ENCODE data around the gene QSOX1. TPM values are rescaled to one million over a fixed set of nuclear protein-coding genes. Genes with fewer than 3 reads are reported as not detected.

QSOX1 gene
- total and polyA plus RNA-seq, 8 donors = 145 to 482 (median 190) TPM

DNA sequence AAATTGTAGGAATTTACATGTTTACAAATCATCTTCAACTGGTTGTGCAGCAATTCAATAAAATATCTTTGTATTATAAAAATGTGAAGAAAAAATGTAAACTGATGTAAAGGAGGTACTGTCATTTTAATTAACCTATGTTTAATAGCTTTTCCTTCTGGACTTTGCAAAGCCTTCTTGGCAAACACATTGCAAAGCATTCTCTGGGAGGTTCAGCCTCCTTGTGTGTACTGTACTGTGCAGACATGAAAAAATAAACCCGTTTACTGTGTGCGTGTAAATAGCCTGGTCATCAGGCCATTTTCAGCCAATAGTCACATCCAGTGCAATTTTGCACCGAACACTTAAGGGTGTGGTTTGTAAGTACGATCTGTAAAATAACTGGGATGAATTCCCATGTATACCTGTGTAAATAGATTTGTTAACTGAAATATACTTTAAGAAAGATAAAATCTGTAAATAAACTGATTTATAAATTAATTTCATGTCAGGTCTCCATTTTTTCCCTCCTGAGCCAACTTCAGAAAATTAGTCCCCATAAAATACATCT is 40.2 kb upstream of the QSOX1 start:
- Histone ChIP-seq H3K4me3 (no peak overlapping the region), H3K27me3 (no peaks in the 10 kb centered on the region), H3K27ac (peak overlapping the region in 1 of 2 donors; percentile 10), H3K9me3 (no peaks in the 10 kb centered on the region), H3K4me1 (peaks cover 3 to 12% of the 10 kb centered on the region in 2 donors), H3K36me3 (peaks cover 0 to 44% of the 10 kb centered on the region in 2 donors)
- ATAC-seq (no peak), DNase-seq (no peak)
- TF ChIP-seq CTCF (IDR thresholded peaks at IDR 0.05) = no peak
- intact Hi-C loops (cut with DNase I) = no loop called here

- intact Hi-C loops (cut with DNase I) = no loop called here
- H3K4me1 ChIP-seq = peaks cover 3 to 12% of the 10 kb centered on the region in 2 donors
- no peaks in the 10 kb centered on the region for H3K9me3 ChIP-seq
- DNase-seq = no peak
- H3K27ac ChIP-seq = no peak overlapping the region
- H3K4me3 ChIP-seq = no peak overlapping the region
- peak; percentile 41 for ATAC-seq
- no peak for TF ChIP-seq CTCF (IDR thresholded peaks at IDR 0.05)
- no peaks in the 10 kb centered on the region for H3K27me3 ChIP-seq
- H3K36me3 ChIP-seq = peaks cover 0 to 17% of the 10 kb centered on the region in 2 donors
These were observed 37.5 kb upstream of the QSOX1 start for GRCh38 chr1:180116964-180117763.

DNA sequence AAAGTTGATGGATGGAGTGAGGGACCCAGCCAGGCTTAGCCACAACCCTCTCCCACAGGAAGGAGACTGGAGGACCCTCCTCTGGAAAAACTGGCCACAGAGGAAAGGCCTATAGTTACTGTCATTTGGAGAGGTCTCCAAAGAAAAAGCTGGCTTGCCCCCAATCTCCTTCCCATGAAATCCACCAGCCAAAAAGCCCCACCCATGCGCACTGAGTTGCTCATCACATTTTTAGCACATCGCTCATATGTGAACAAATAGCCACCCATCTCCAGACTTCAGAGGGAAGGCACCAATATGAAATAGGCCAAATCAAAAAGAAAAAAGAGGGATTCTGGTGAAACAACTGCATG is 36.9 kb upstream of the QSOX1 start:
- peaks cover 0 to 11% of the 10 kb centered on the region in 2 donors for H3K36me3 ChIP-seq
- DNase-seq (no peak), ATAC-seq (no peak)
- H3K27me3 ChIP-seq = no peaks in the 10 kb centered on the region
- no peak overlapping the region for H3K4me3 ChIP-seq
- H3K9me3 ChIP-seq = no peaks in the 10 kb centered on the region
- H3K27ac ChIP-seq = no peak overlapping the region
- intact Hi-C loops (cut with DNase I) = no loop called here
- peaks cover 3 to 12% of the 10 kb centered on the region in 2 donors for H3K4me1 ChIP-seq
- no peak for TF ChIP-seq CTCF (IDR thresholded peaks at IDR 0.05)

- intact Hi-C loops (cut with DNase I) = no loop called here
- no peak for DNase-seq
- TF ChIP-seq CTCF (IDR thresholded peaks at IDR 0.05) = no peak
- no peaks in the 10 kb centered on the region for H3K27me3 ChIP-seq
- H3K27ac ChIP-seq = no peak overlapping the region
- ATAC-seq = no peak
- H3K4me3 ChIP-seq = no peak overlapping the region
- H3K36me3 ChIP-seq = peaks cover 0 to 8% of the 10 kb centered on the region in 2 donors
- H3K9me3 ChIP-seq = no peaks in the 10 kb centered on the region
- peaks cover 0 to 12% of the 10 kb centered on the region in 2 donors for H3K4me1 ChIP-seq
These were observed 34.8 kb upstream of the QSOX1 start for GRCh38 chr1:180119837-180120236.

DNA sequence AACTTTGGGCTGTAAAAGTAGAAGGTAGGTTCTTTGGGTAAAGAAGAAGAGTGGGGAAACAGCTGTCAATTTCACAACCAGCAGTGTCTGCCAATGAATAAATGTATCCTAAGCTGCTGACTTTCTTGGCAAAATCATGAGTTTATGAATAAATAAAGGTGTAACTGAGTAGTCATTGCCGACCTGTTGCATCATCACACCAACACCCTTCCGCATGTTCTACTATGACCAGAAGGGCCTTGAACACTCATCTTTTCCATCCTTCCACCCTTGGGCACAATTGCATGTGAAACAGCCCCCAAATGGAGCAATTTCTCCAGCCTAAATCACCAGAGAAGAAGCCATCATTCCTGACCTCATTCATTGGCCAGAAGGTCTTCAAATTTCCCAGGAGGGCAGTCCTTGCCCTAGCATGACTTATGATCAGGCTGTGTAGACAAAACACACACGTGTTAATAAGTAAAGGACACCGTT is 31.2 kb upstream of the QSOX1 start:
- H3K27me3 ChIP-seq = no peaks in the 10 kb centered on the region
- no peak overlapping the region for H3K27ac ChIP-seq
- no peak overlapping the region for H3K4me3 ChIP-seq
- ATAC-seq (no peak), DNase-seq (no peak)
- peaks cover 0 to 13% of the 10 kb centered on the region in 2 donors for H3K4me1 ChIP-seq
- H3K9me3 ChIP-seq = no peaks in the 10 kb centered on the region
- TF ChIP-seq CTCF (IDR thresholded peaks at IDR 0.05) = no peak
- H3K36me3 ChIP-seq = no peaks in the 10 kb centered on the region
- intact Hi-C loops (cut with DNase I) = no loop called here

Data from left lung (tissue), 10 donors.